ENCODE data around the gene CDC5L.

DNA sequence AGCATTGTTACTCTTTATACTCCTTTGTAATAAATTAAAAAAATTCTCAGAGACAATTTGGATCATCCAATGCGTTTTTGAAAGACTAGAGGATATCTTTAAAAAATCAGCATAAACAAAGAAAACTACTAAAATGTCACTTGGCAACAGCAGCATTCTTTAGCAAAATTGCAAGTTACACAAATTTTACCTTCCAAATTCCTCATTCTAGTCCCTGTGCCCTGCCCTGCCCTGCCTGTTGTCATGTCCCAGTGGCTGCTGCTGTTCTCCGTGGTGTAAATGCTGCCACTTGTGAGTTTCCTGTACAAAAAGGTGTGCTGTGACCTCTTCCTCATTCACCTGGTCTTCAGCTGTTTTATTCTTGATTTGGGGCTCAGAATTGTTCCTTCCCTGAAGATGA is 83.2 kb downstream of the CDC5L start:
- TF ChIP-seq SP1 (IDR thresholded peaks at IDR 0.05; ENCODE audit: low read depth) (no peak), POLR2AphosphoS5 (IDR thresholded peaks at IDR 0.05; ENCODE audit: low read depth, low read length) (no peak), JUND (IDR thresholded peaks at IDR 0.05) (no peak), POLR2A (IDR thresholded peaks at IDR 0.05; ENCODE audit: borderline replicate concordance, extremely low read depth, insufficient read depth, insufficient read length) (no peak), EZH2 (IDR thresholded peaks at IDR 0.05) (no peak), CBX3 (IDR thresholded peaks at IDR 0.05; ENCODE audit: low read depth) (no peak), SRF (IDR thresholded peaks at IDR 0.05; ENCODE audit: low read depth) (no peak), SIN3A (IDR thresholded peaks at IDR 0.05; ENCODE audit: low read depth) (no peak), TCF7L2 (IDR thresholded peaks at IDR 0.05; ENCODE audit: borderline replicate concordance, extremely low read depth, insufficient read depth, insufficient read length) (no peak), CEBPB (IDR thresholded peaks at IDR 0.05; ENCODE audit: low read depth) (no peak), EZH2phosphoT487 (IDR thresholded peaks at IDR 0.05; ENCODE audit: borderline replicate concordance) (no peak)
- TF ChIP-seq, protein P1, sequence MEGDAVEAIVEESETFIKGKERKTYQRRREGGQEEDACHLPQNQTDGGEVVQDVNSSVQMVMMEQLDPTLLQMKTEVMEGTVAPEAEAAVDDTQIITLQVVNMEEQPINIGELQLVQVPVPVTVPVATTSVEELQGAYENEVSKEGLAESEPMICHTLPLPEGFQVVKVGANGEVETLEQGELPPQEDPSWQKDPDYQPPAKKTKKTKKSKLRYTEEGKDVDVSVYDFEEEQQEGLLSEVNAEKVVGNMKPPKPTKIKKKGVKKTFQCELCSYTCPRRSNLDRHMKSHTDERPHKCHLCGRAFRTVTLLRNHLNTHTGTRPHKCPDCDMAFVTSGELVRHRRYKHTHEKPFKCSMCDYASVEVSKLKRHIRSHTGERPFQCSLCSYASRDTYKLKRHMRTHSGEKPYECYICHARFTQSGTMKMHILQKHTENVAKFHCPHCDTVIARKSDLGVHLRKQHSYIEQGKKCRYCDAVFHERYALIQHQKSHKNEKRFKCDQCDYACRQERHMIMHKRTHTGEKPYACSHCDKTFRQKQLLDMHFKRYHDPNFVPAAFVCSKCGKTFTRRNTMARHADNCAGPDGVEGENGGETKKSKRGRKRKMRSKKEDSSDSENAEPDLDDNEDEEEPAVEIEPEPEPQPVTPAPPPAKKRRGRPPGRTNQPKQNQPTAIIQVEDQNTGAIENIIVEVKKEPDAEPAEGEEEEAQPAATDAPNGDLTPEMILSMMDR (IDR thresholded peaks at IDR 0.05 in 2 of 3, conservative IDR thresholded peaks at IDR 0.05 in 1 of 3; ENCODE audit: borderline replicate concordance in 1 of 3, insufficient read depth in 1 of 3, low read depth in 2 of 3, low read length in 2 of 3): no peak
- TF ChIP-seq, protein P2, sequence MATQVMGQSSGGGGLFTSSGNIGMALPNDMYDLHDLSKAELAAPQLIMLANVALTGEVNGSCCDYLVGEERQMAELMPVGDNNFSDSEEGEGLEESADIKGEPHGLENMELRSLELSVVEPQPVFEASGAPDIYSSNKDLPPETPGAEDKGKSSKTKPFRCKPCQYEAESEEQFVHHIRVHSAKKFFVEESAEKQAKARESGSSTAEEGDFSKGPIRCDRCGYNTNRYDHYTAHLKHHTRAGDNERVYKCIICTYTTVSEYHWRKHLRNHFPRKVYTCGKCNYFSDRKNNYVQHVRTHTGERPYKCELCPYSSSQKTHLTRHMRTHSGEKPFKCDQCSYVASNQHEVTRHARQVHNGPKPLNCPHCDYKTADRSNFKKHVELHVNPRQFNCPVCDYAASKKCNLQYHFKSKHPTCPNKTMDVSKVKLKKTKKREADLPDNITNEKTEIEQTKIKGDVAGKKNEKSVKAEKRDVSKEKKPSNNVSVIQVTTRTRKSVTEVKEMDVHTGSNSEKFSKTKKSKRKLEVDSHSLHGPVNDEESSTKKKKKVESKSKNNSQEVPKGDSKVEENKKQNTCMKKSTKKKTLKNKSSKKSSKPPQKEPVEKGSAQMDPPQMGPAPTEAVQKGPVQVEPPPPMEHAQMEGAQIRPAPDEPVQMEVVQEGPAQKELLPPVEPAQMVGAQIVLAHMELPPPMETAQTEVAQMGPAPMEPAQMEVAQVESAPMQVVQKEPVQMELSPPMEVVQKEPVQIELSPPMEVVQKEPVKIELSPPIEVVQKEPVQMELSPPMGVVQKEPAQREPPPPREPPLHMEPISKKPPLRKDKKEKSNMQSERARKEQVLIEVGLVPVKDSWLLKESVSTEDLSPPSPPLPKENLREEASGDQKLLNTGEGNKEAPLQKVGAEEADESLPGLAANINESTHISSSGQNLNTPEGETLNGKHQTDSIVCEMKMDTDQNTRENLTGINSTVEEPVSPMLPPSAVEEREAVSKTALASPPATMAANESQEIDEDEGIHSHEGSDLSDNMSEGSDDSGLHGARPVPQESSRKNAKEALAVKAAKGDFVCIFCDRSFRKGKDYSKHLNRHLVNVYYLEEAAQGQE (IDR thresholded peaks at IDR 0.05; ENCODE audit: low read depth): no peak
